H1 (cell line): Measurements from ENCODE around the gene EEIG2. TPM values are rescaled to one million over a fixed set of nuclear protein-coding genes. Genes with fewer than 3 reads are reported as not detected.

ENCODE experiments used
- CTCF ChIA-PET: fragments of 300-600 bp; sonication (Branson Sonifier 250); formaldehyde crosslinking; loops from one replicate; lab custom pipeline; 2021; ENCODE audit not compliant: partially characterized antibody; lab: Charles Lee
- POLR2A ChIA-PET: fragments of 300-600 bp; sonication (Branson Sonifier 250); formaldehyde crosslinking; loops from one replicate; lab custom pipeline; 2021; ENCODE audit warnings: inconsistent platforms; ENCODE audit not compliant: partially characterized antibody; lab: Charles Lee
- DNase-seq, 2 experiments: peaks; one replicate each; pipeline versions ENCODE4 v3.0.0 to v3.0.0-alpha.2; 2010 to 2022; ENCODE audit warnings: low spot score in 2 of 2, low read depth in 1 of 2, mixed read lengths in 1 of 2
- FAIRE-seq: peaks from 2 replicates; lab custom pipeline; 2011; peaks lifted over from hg19 to GRCh38; lab: Jason Lieb, UNC
- H2AFZ ChIP-seq: 2 replicates; pipeline ENCODE4 v1.8.1; 2012; ENCODE audit warnings: low read length, inconsistent platforms
- H2AK5ac ChIP-seq: 2 replicates; pipeline ENCODE4 v1.6.1; 2013; ENCODE audit warnings: low read depth, low read length
- H2BK120ac ChIP-seq: replicated peaks from 2 replicates; pipeline ENCODE3; 2013; ENCODE audit warnings: low read depth, low read length, inconsistent platforms
- H2BK12ac ChIP-seq: 2 replicates; pipeline ENCODE4 v1.6.1; 2013; ENCODE audit warnings: low read depth, low read length
- H2BK15ac ChIP-seq: 2 replicates; pipeline ENCODE4 v1.6.1; 2013; ENCODE audit warnings: low read length
- H2BK20ac ChIP-seq: 2 replicates; pipeline ENCODE4 v1.6.1; 2013; ENCODE audit warnings: low read length
- H2BK5ac ChIP-seq: 2 replicates; pipeline ENCODE4 v1.6.1; 2013; ENCODE audit warnings: low read depth, low read length
- H3K14ac ChIP-seq: 2 replicates; pipeline ENCODE4 v1.6.1; 2013; ENCODE audit warnings: inconsistent platforms; ENCODE audit not compliant: insufficient read length
- H3K18ac ChIP-seq: 2 replicates; pipeline ENCODE4 v1.6.1; 2013; ENCODE audit warnings: low read length; ENCODE audit errors: extremely low read depth
- H3K23ac ChIP-seq: 2 replicates; pipeline ENCODE4 v1.6.1; 2013; ENCODE audit warnings: inconsistent platforms; ENCODE audit not compliant: insufficient read length
- H3K23me2 ChIP-seq: 2 replicates; pipeline ENCODE4 v1.6.1; 2013; ENCODE audit warnings: low read depth, low read length
- H3K27ac ChIP-seq: 2 replicates; pipeline ENCODE4 v1.6.1; 2011; ENCODE audit warnings: low read depth, low read length, inconsistent platforms
- H3K27me3 ChIP-seq, 4 experiments: replicated peaks in 1 of 4; 1 replicate in 1 of 4; 2 replicates in 3 of 4; pipeline versions ENCODE4 v1.6.1 to v1.8.1; 2011 to 2013; ENCODE audit warnings: low read length in 3 of 4, mild to moderate bottlenecking in 3 of 4, inconsistent platforms in 2 of 4, mixed read lengths in 2 of 4, moderate library complexity in 1 of 4; ENCODE audit not compliant: control insufficient read depth in 3 of 4, insufficient read depth in 3 of 4; ENCODE audit errors: extremely low read depth in 1 of 4
- H3K36me3 ChIP-seq, 4 experiments: 2 replicates each; pipeline versions ENCODE4 v1.6.1 to v1.8.1; 2011 to 2013; ENCODE audit warnings: mild to moderate bottlenecking in 4 of 4, low read length in 3 of 4, moderate library complexity in 2 of 4, control low read depth in 1 of 4, inconsistent platforms in 1 of 4; ENCODE audit not compliant: insufficient read depth in 4 of 4, control insufficient read depth in 2 of 4
- H3K4ac ChIP-seq: replicated peaks from 2 replicates; pipeline ENCODE3; 2013; ENCODE audit warnings: low read length, low read depth, mixed read lengths, inconsistent platforms; ENCODE audit not compliant: insufficient read length
- H3K4me1 ChIP-seq, 4 experiments: replicated peaks in 1 of 4; 1 replicate in 1 of 4; 2 replicates in 3 of 4; pipeline versions ENCODE4 v1.6.1 to v1.8.1; 2011 to 2013; ENCODE audit warnings: low read length in 3 of 4, inconsistent platforms in 2 of 4, mixed read lengths in 1 of 4; ENCODE audit not compliant: insufficient read depth in 4 of 4, control insufficient read depth in 3 of 4
- H3K4me2 ChIP-seq, 2 experiments: 2 replicates each; pipeline versions ENCODE4 v1.6.1 to v1.8.1; 2011 to 2013; ENCODE audit warnings: low read depth in 2 of 2, low read length in 2 of 2, control low read depth in 1 of 2, inconsistent platforms in 1 of 2, mild to moderate bottlenecking in 1 of 2; ENCODE audit not compliant: insufficient read depth in 1 of 2
- H3K4me3 ChIP-seq, 4 experiments: fragments of 200-600, 300-600 bp in 1 of 4; sonication (generic), shearing (Covaris generic), sonication (Bioruptor Twin) in 1 of 4; 2 replicates each; pipeline versions ENCODE4 v1.5.1 to v1.8.1; 2011 to 2016; ENCODE audit warnings: low read length in 4 of 4, low read depth in 3 of 4, control low read depth in 2 of 4, inconsistent platforms in 2 of 4, mild to moderate bottlenecking in 2 of 4, mixed read lengths in 1 of 4, moderate library complexity in 1 of 4; ENCODE audit not compliant: insufficient read depth in 2 of 4; ENCODE audit errors: extremely low read depth in 1 of 4
- H3K56ac ChIP-seq: replicated peaks from 2 replicates; pipeline ENCODE3; 2013; ENCODE audit warnings: low read depth, mild to moderate bottlenecking, mixed read lengths, low read length, inconsistent platforms; ENCODE audit not compliant: insufficient read length
- H3K79me1 ChIP-seq: 2 replicates; pipeline ENCODE4 v1.6.1; 2013; ENCODE audit warnings: low read depth, low read length, control low read depth
- H3K79me2 ChIP-seq, 2 experiments: 2 replicates each; pipeline versions ENCODE4 v1.6.1 to v1.8.1; 2012 to 2013; ENCODE audit warnings: low read length in 2 of 2, mild to moderate bottlenecking in 2 of 2, inconsistent platforms in 1 of 2; ENCODE audit not compliant: insufficient read depth in 2 of 2, control insufficient read depth in 1 of 2
- H3K9ac ChIP-seq, 4 experiments: replicated peaks in 1 of 4; 1 replicate in 1 of 4; 2 replicates in 3 of 4; pipeline versions ENCODE4 v1.6.1 to v1.8.1; 2011 to 2013; ENCODE audit warnings: low read depth in 3 of 4, low read length in 3 of 4, control low read depth in 2 of 4, mild to moderate bottlenecking in 2 of 4, moderate library complexity in 2 of 4, inconsistent platforms in 1 of 4; ENCODE audit errors: extremely low read depth in 1 of 4
- H3K9me3 ChIP-seq, 2 experiments: 2 replicates each; pipeline versions ENCODE4 v1.6.1 to v1.8.1; 2012 to 2013; ENCODE audit warnings: mild to moderate bottlenecking in 2 of 2, moderate library complexity in 2 of 2, control low read depth in 1 of 2, inconsistent platforms in 1 of 2, low read depth in 1 of 2, low read length in 1 of 2, mixed read lengths in 1 of 2; ENCODE audit not compliant: insufficient read depth in 2 of 2
- H4K20me1 ChIP-seq, 2 experiments: replicated peaks in 1 of 2; 2 replicates each; pipeline versions ENCODE3 to v1.8.1; 2011 to 2013; ENCODE audit warnings: inconsistent platforms in 2 of 2, low read length in 2 of 2, mild to moderate bottlenecking in 1 of 2; ENCODE audit not compliant: insufficient read depth in 2 of 2, control insufficient read depth in 1 of 2
- H4K5ac ChIP-seq: 2 replicates; pipeline ENCODE4 v1.6.1; 2013; ENCODE audit warnings: low read length, low read depth, mixed read lengths, inconsistent platforms; ENCODE audit not compliant: insufficient read length
- H4K8ac ChIP-seq: 2 replicates; pipeline ENCODE4 v1.8.0; 2013; ENCODE audit warnings: mild to moderate bottlenecking, moderate library complexity, low read length, inconsistent platforms; ENCODE audit not compliant: insufficient read depth; ENCODE audit errors: extremely low read depth
- H4K91ac ChIP-seq: replicated peaks from 2 replicates; pipeline ENCODE3; 2013; ENCODE audit warnings: low read length, mixed read lengths, inconsistent platforms; ENCODE audit not compliant: insufficient read length
- ATF2 ChIP-seq: IDR thresholded peaks from 2 replicates; pipeline ENCODE4 v1.6.1; 2012; ENCODE audit warnings: low read length, inconsistent platforms
- BCL11A ChIP-seq, 2 experiments: IDR thresholded peaks; one replicate each; pipeline ENCODE4 v1.6.1; 2011; ENCODE audit warnings: low read depth in 2 of 2, low read length in 2 of 2, mild to moderate bottlenecking in 2 of 2
- CHD1 ChIP-seq: IDR thresholded peaks from 2 replicates; pipeline ENCODE4 v1.6.1; 2012; ENCODE audit warnings: low read depth, low read length, improper control_type of control experiment
- RAD21 ChIP-seq, 2 experiments: IDR thresholded peaks in 1 of 2; conservative IDR thresholded peaks in 1 of 2; 2 replicates each; pipeline ENCODE4 v1.6.1; 2011; ENCODE audit warnings: low read depth in 2 of 2, low read length in 2 of 2, improper control_type of control experiment in 1 of 2, inconsistent platforms in 1 of 2, mild to moderate bottlenecking in 1 of 2, moderate library complexity in 1 of 2
- RNF2 ChIP-seq: fragments of 200-900, 300-1000 bp; sonication (generic); IDR thresholded peaks from 2 replicates; pipeline ENCODE4 v1.7.1; 2016; ENCODE audit warnings: borderline replicate concordance, low read depth, mild to moderate bottlenecking, antibody characterized with exemption, low read length; ENCODE audit not compliant: poor library complexity, severe bottlenecking; ENCODE audit errors: missing control alignments
- RXRA ChIP-seq: IDR thresholded peaks from 2 replicates; pipeline ENCODE4 v1.6.1; 2011; ENCODE audit warnings: low read depth, mild to moderate bottlenecking, low read length, moderate library complexity; ENCODE audit not compliant: insufficient read depth
- SAP30 ChIP-seq: fragments of 300-600 bp; sonication (generic); IDR thresholded peaks from 2 replicates; pipeline ENCODE4 v1.7.1; 2012; ENCODE audit warnings: low read length, moderate library complexity, mild to moderate bottlenecking, inconsistent platforms; ENCODE audit not compliant: insufficient read depth, insufficient replicate concordance
- SIRT6 ChIP-seq: IDR thresholded peaks from one replicate; pipeline ENCODE4 v1.7.1; 2012; ENCODE audit warnings: low read length, inconsistent platforms
- SIX5 ChIP-seq: IDR thresholded peaks from 2 replicates; pipeline ENCODE4 v1.6.1; 2011; ENCODE audit warnings: mild to moderate bottlenecking, low read depth, low read length
- SP1 ChIP-seq: IDR thresholded peaks from 2 replicates; pipeline ENCODE4 v1.6.1; 2011; ENCODE audit warnings: low read depth, low read length
- SP2 ChIP-seq: IDR thresholded peaks from 2 replicates; pipeline ENCODE4 v1.6.1; 2012; ENCODE audit warnings: mild to moderate bottlenecking, low read length, inconsistent platforms
- TAF1 ChIP-seq: IDR thresholded peaks from 2 replicates; pipeline ENCODE4 v1.6.1; 2011; ENCODE audit warnings: mild to moderate bottlenecking, low read depth, low read length
- WGBS, 2 experiments: shearing (Covaris generic) in 1 of 2; methylation state at CpG; one replicate each; pipeline versions ENCODE4 v1.1.6 to v1.1.7; 2013 to 2015; ENCODE audit warnings: low lambda C conversion rate in 2 of 2, mixed read lengths in 2 of 2, inconsistent platforms in 1 of 2, low coverage in 1 of 2, missing lambda C conversion rate in 1 of 2; ENCODE audit not compliant: insufficient replicate concordance in 2 of 2, insufficient coverage in 1 of 2, insufficient read length in 1 of 2; ENCODE audit errors: extremely low coverage in 1 of 2, missing lambda C conversion rate in 1 of 2; 5-methylcytosine and 5-hydroxymethylcytosine counted together
- polyA plus RNA-seq, 7 experiments: library from polyadenylated mRNA; depleted of rRNA in 3 of 7; stranded (reverse) in 5 of 7; unstranded in 2 of 7; fragments of >200 nt in 5 of 7; fragments of 200-250 nt in 2 of 7; gene quantifications; 1 replicate in 5 of 7; 2 replicates in 1 of 7; 4 replicates in 1 of 7; pipeline versions ENCODE4 v1.2.1 to v1.2.3, GENCODE V29; 2011 to 2013; ENCODE audit warnings: missing spikeins in 2 of 7, mixed read lengths in 2 of 7
- total RNA-seq: library from RNA; stranded (reverse); fragmentation: NEBNext Ultra II Directional; extraction: Animal tissue kit (Norgen Biotek cat#: 25700); gene quantifications from 2 replicates; pipeline ENCODE4 v1.2.1, GENCODE V29; 2021

Gene EEIG2
- total and polyA plus RNA-seq, 2 of the 8 experiments (the other 6 are each of a cell fraction or from before 2014, with no cell fraction given), result 6.1 to 20.1 TPM

GRCh38 chr1:108570998-108571401, 11.1 kb downstream of the EEIG2 start:
- H2BK15ac ChIP-seq, result no peak overlapping the region
- H4K5ac ChIP-seq, result no peak overlapping the region
- H3K56ac ChIP-seq, result no peak overlapping the region
- H2AK5ac ChIP-seq, result no peak overlapping the region
- H3K9ac ChIP-seq, result no peak overlapping the region
- no peaks in the 10 kb centered on the region for H3K9me3 ChIP-seq
- H3K14ac ChIP-seq, result no peak overlapping the region
- peaks cover 5 to 7% of the 10 kb centered on the region in 2 experiments for H4K20me1 ChIP-seq
- no peak overlapping the region for H3K23ac ChIP-seq
- H3K79me2 ChIP-seq, result peaks cover 0 to 56% of the 10 kb centered on the region in 2 experiments; a peak in 2 of 4 replicates
- no peaks in the 10 kb centered on the region; the same call in 1 of the 2 replicates for H3K23me2 ChIP-seq
- POLR2A ChIA-PET, result no interaction called here
- no peak overlapping the region for H2AFZ ChIP-seq
- H3K4me2 ChIP-seq, result no peak overlapping the region
- H3K4me1 ChIP-seq, result no peaks in the 10 kb centered on the region
- H3K36me3 ChIP-seq, result no peaks in the 10 kb centered on the region
- H4K8ac ChIP-seq, result no peak overlapping the region
- H3K79me1 ChIP-seq, result peaks cover 7% of the 10 kb centered on the region
- no peak overlapping the region for H2BK120ac ChIP-seq
- H3K27ac ChIP-seq, result no peak overlapping the region
- CTCF ChIA-PET, result interaction anchor here (0.6 to 3.2 kb wide), 11 partner anchors 9 to 72 kb away, joined by 3 to 25 read pairs (median 4); partner anchors contain the start of gene EEIG2
- H2BK5ac ChIP-seq, result no peak overlapping the region
- H2BK12ac ChIP-seq, result no peak overlapping the region
- whole genome bisulfite sequencing, 2 experiments, result 89% methylated on average over 7 of the region's 7 CpGs; no CpG with 5 or more reads in 1 of the 2 experiments
- FAIRE-seq (no peak), DNase-seq (no peak)
- H3K27me3 ChIP-seq, result no peaks in the 10 kb centered on the region
- no peak overlapping the region for H3K4me3 ChIP-seq
- H3K4ac ChIP-seq, result no peak overlapping the region
- no peak overlapping the region for H4K91ac ChIP-seq
- no peak overlapping the region for H2BK20ac ChIP-seq
- H3K18ac ChIP-seq, result no peak overlapping the region
- TF ChIP-seq SP2 (no peak), BCL11A (IDR thresholded peaks at IDR 0.05; ENCODE audit: low read depth in 2 of 2, low read length in 2 of 2) (no peak), TAF1 (no peak), SP1 (no peak), SAP30 (no peak), ATF2 (no peak), RAD21 (IDR thresholded peaks at IDR 0.05 in 1 of 2, conservative IDR thresholded peaks at IDR 0.05 in 1 of 2; ENCODE audit: low read depth in 2 of 2, low read length in 2 of 2) (no peak), RXRA (no peak), CHD1 (no peak), SIRT6 (no peak), RNF2 (no peak), SIX5 (no peak)
